Skeletal muscle tissue (tissue), 4 donors: ENCODE data around the gene HSP90AB1. TPM values are rescaled to one million over a fixed set of nuclear protein-coding genes. Genes with fewer than 3 reads are reported as not detected.

Experiments
- H3K27ac ChIP-seq: one replicate; pipeline ENCODE4 v1.7.0; 2013; ENCODE audit warnings: mild to moderate bottlenecking, low read depth, low read length, inconsistent platforms
- H3K27me3 ChIP-seq, 3 donors: one replicate each; pipeline ENCODE4 v1.7.0; 2013; ENCODE audit warnings: low read length in 3 of 3; ENCODE audit not compliant: control insufficient read depth in 3 of 3, insufficient read depth in 3 of 3
- H3K36me3 ChIP-seq, 3 donors: one replicate each; pipeline ENCODE4 v1.7.0; 2013; ENCODE audit warnings: low read length in 3 of 3; ENCODE audit not compliant: control insufficient read depth in 3 of 3, insufficient read depth in 3 of 3
- H3K4me1 ChIP-seq, 3 donors: one replicate each; pipeline ENCODE4 v1.7.0; 2013; ENCODE audit warnings: low read length in 3 of 3, mild to moderate bottlenecking in 3 of 3; ENCODE audit not compliant: control insufficient read depth in 3 of 3, insufficient read depth in 3 of 3
- H3K4me3 ChIP-seq, 3 donors: one replicate each; pipeline ENCODE4 v1.7.0; 2013; ENCODE audit warnings: low read length in 3 of 3
- H3K9ac ChIP-seq, 3 donors: one replicate each; pipeline ENCODE4 v1.7.0; 2013; ENCODE audit warnings: low read length in 3 of 3, mild to moderate bottlenecking in 3 of 3, moderate library complexity in 2 of 3, low read depth in 1 of 3
- H3K9me3 ChIP-seq, 3 donors: one replicate each; pipeline ENCODE4 v1.7.0; 2013; ENCODE audit warnings: low read length in 3 of 3; ENCODE audit not compliant: control insufficient read depth in 3 of 3
- total RNA-seq: library from RNA; depleted of rRNA; stranded (reverse); fragments of >200 nt; gene quantifications from one replicate; pipeline ENCODE4 v1.2.3, GENCODE V29; 2014
- donor health status: Osteomylitis.

HSP90AB1 gene
- 474 TPM for total RNA-seq

DNA sequence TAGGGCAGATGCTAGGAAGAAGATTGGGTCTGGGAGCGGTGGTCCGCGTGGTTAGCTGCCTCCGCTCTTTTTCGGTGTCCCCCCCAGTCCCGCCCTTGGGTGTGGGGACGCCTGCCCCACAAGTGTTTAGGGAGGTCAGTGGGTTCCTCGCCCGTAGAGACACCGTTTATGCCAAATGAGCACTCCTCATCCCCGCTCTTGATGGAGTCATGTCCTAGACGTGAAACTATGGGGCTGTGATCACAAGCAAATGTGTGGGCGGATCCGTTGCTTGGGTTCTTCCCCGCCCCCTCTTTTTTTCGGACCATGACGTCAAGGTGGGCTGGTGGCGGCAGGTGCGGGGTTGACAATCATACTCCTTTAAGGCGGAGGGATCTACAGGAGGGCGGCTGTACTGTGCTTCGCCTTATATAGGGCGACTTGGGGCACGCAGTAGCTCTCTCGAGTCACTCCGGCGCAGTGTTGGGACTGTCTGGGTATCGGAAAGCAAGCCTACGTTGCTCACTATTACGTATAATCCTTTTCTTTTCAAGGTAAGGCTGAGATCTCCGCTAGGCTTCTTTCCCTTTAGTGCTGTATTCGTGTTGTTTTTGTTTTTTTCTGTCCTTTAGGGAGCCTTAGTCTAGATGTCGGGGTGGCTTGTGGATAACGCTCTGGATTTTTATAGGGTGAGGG lies at the start of gene HSP90AB1:
HSP90AB1 (plus strand) TSS at position 439 of the 675 bp plus-strand sequence. CDS start 1,529 bp downstream, outside the sequence.
- Histone ChIP-seq H3K4me3 (peak within 1 kb of the TSS; percentile 86 to 100 (median 94)), H3K27me3 (no peaks in the 10 kb centered on the region), H3K27ac (peak within 1 kb of the TSS; percentile 99), H3K4me1 (peaks cover 22 to 47% (median 27%) of the 10 kb centered on the region in 3 donors), H3K36me3 (peaks cover 27 to 32% (median 32%) of the 10 kb centered on the region in 3 donors), H3K9ac (peak within 1 kb of the TSS; percentile 93 to 99 (median 95)), H3K9me3 (no peaks in the 10 kb centered on the region)

DNA sequence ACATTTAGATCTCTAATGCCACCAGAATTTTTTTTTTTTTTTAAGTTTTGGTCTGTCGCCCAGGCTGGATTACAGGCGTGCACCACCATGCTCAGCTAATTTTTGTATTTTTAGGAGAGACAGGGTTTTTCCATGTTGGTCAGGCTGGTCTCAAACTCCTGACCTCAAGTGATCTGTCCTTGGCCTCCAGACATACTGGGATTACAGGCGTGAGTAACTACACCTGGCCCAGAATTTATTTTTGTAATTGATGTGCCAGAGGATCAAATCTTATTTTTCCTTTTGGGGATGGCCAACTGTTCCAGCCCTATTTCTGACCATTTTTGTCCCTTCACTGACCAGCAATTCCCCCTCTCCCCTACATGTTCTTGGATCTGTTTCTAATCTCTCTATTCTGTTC lies 48.2 kb upstream of the HSP90AB1 start:
- no peak overlapping the region for H3K27ac ChIP-seq
- no peak overlapping the region for H3K9ac ChIP-seq
- H3K36me3 ChIP-seq, result no peaks in the 10 kb centered on the region
- no peaks in the 10 kb centered on the region for H3K27me3 ChIP-seq
- no peaks in the 10 kb centered on the region for H3K9me3 ChIP-seq
- no peak overlapping the region for H3K4me3 ChIP-seq
- H3K4me1 ChIP-seq, result peaks cover 3 to 10% (median 9%) of the 10 kb centered on the region in 3 donors

DNA sequence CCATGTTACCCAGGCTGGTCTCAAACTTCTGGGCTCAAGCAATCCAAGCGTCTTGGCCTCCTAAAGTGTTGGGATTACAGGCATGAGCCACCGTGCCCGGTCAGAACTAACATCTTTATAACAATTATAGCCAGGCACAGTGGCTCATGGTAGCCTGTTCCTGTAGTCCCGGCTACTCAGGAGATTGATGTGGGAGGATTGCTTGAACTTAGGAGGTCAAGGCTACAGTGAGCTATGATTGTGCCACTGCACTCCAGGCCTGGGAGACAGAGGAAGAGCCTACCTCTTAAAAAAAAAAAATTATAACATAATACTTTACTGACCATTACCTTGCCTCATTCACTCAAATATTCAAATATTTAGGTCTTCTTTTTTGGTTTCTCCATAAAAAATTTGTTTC lies 47.0 kb upstream of the HSP90AB1 start:
- Histone ChIP-seq H3K36me3 (no peaks in the 10 kb centered on the region), H3K27me3 (no peaks in the 10 kb centered on the region), H3K9me3 (no peaks in the 10 kb centered on the region), H3K9ac (no peak overlapping the region), H3K4me1 (peaks cover 3 to 10% (median 9%) of the 10 kb centered on the region in 3 donors), H3K27ac (no peak overlapping the region), H3K4me3 (no peak overlapping the region)

DNA sequence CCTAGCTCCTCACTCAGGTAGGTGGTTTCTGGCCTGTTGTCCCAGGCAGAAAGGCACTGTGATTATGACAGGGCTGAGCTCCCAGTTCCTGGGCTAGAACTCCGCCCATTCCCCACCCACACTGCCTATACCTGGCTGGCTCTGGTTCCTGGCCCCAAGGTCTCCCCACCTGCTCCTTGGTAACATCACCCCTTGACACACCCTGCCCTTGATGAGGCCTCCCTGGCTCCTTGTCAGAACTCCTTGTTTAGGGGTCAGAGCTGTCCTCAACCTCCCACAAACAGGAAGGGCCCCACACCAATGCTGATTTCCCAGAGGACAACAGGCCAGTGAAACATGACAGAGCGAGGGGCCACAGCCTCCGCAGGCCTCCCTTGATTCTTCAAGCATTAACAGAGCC lies 45.7 kb upstream of the HSP90AB1 start:
- H3K27me3 ChIP-seq, result no peaks in the 10 kb centered on the region
- no peaks in the 10 kb centered on the region for H3K9me3 ChIP-seq
- H3K4me3 ChIP-seq, result no peak overlapping the region
- H3K4me1 ChIP-seq, result peaks cover 3 to 10% (median 9%) of the 10 kb centered on the region in 3 donors
- H3K27ac ChIP-seq, result no peak overlapping the region
- H3K9ac ChIP-seq, result no peak overlapping the region
- no peaks in the 10 kb centered on the region for H3K36me3 ChIP-seq

DNA sequence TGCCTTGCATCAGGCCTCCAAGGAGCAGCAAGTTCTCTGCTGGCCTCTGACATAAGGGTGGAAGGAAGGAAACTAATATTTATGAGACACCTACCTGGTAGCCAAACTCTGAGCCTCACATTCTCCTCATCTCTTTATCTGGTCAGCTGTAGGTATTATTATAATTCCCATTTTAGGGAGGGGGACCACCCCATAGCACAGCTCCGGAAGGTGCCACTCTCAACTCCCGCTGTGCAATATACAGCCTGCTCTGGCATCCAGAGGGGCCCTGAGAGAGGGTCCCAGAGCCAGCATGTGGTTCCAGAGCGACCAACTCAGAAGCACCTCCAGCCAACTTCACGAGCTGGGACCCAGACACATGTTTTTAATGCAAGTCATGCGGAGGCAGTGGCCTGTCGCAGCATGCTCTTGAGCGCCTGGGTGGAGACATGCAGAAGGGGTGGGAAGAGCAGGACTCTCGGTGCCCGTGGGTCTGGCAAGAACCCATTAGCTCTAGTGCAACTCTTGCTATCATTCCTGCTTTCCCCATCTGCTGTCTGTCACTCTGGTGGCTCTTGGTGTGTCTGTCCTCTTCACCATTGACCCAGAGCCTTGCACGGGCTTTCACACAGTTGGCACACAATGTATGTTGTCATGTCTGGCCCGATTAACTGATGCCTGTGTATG lies 45.1 kb upstream of the HSP90AB1 start:
- no peaks in the 10 kb centered on the region for H3K27me3 ChIP-seq
- peaks cover 3 to 10% (median 9%) of the 10 kb centered on the region in 3 donors for H3K4me1 ChIP-seq
- no peaks in the 10 kb centered on the region for H3K36me3 ChIP-seq
- H3K9ac ChIP-seq, result no peak overlapping the region
- H3K27ac ChIP-seq, result peak overlapping the region; percentile 64
- H3K9me3 ChIP-seq, result no peaks in the 10 kb centered on the region
- H3K4me3 ChIP-seq, result no peak overlapping the region

DNA sequence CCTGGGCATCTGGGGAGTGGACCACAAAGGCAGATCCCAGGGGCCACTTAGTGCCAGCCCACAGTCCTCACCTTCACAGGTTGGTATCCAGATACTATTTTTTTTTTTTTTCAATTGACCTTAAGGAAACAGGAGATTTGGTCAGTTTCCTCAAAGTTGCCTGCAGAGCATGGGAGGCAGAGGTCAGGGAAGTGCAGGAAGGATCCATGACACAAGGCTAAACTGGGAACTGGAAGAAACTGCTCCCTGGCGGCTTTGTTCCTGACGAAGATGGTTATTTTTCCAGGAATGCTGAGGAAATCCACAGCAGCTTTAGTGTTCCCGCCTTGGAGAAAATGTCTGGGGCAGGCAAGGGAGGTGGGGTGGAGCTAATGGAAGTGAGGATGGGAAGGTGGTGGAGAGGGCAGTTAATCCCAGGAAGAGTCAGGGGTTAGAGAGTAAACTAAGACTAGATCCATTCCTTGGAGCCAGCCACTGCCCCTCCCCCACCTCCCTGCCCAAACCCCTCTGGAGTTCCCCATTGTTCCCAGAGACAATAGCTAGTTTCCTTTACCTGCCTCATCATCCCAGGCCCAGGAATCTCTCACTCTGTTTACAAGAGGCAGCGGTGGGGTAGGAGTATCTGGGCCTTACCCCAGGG lies 44.4 kb upstream of the HSP90AB1 start:
- Histone ChIP-seq H3K4me1 (peaks cover 3 to 10% (median 9%) of the 10 kb centered on the region in 3 donors), H3K9me3 (no peaks in the 10 kb centered on the region), H3K27me3 (no peaks in the 10 kb centered on the region), H3K36me3 (no peaks in the 10 kb centered on the region), H3K9ac (peak overlapping the region in 2 of 3 donors; percentile 32 to 33), H3K27ac (peak overlapping the region; percentile 64), H3K4me3 (no peak overlapping the region)

DNA sequence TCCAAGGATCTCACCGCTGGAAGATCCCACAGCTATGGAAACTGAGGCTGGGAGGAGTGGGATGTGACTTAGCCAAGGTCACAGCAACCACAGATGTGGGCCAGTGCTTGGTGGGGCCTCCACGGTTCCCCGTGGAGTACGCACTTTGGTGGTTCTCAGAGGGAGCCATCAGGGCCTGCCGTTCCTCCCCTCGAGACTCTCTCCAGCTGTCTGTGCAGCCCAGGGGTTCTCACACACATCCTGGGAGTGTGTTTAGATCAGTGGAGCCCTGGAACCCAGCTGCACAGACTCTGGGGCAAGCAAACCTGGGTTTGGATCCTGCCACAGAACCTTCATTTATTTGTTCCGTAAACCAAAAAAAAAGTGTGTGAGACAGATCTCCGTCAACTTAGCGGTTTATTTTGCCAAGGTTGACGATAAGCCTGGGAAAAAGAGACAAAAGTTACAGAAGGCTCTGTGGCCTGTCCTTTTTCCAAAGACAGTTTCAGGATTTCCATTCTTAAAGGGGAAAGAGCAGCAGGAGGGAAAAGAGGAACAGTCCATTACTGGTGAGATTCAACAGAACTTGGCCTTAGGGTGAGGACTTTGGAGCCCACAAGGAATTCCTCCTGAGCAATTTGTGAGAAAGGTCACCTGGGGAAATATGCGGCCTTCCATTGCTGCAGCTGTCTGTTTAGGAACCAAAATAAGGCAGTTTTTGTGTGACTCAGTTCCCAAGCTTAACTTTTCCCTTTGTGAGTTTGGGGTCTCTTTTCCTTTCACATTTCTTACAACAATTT lies 43.7 kb upstream of the HSP90AB1 start:
- Histone ChIP-seq H3K4me1 (peaks cover 3 to 10% (median 9%) of the 10 kb centered on the region in 3 donors), H3K9me3 (no peaks in the 10 kb centered on the region), H3K4me3 (no peak overlapping the region), H3K9ac (peak overlapping the region in 2 of 3 donors; percentile 32 to 33), H3K27me3 (no peaks in the 10 kb centered on the region), H3K36me3 (no peaks in the 10 kb centered on the region), H3K27ac (peak overlapping the region; percentile 64)

DNA sequence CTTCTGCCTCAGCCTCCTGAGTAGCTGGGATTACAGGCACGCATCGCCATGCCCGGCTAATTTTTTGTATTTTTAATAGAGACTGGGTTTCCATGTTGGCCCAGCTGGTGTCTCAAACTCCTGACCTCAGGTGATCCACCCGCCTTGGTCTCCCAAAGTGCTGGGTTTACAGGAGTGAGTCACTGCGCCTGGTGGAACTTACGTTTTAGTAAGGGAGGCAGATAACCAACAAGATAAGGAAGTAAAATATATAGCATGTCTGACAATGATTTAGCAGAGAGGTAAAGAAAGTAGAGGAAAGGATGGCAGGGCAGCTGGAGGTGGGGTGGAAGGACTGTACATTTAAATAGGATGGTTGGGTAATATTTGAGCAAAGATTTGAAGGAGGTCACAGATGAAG lies 42.9 kb upstream of the HSP90AB1 start:
- no peaks in the 10 kb centered on the region for H3K9me3 ChIP-seq
- H3K36me3 ChIP-seq, result no peaks in the 10 kb centered on the region
- no peak overlapping the region for H3K9ac ChIP-seq
- H3K27me3 ChIP-seq, result no peaks in the 10 kb centered on the region
- H3K27ac ChIP-seq, result no peak overlapping the region
- H3K4me1 ChIP-seq, result peaks cover 3 to 10% (median 9%) of the 10 kb centered on the region in 3 donors
- H3K4me3 ChIP-seq, result no peak overlapping the region

DNA sequence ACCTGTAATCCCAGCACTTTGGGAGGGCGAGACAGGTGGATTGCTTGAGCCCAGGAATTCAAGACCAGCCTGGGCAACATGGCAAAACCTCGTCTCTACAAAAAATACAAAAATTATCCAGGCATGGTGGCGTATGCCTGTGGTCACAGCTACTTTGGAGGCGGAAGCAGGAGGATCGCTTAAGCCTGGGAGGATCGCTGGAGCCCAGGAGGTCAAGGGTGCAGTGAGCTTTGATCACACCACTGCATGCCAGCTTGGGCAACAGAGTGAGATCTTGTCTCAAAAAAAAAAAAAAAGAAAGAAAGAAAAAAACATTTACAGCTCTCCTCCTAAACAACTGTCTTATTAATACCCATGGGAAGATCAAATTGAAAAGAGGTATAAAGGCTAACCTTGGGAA lies 38.9 kb upstream of the HSP90AB1 start:
- H3K9ac ChIP-seq, result no peak overlapping the region
- no peak overlapping the region for H3K4me3 ChIP-seq
- no peak overlapping the region for H3K27ac ChIP-seq
- peaks cover 0 to 3% (median 1%) of the 10 kb centered on the region in 3 donors for H3K4me1 ChIP-seq
- H3K9me3 ChIP-seq, result no peaks in the 10 kb centered on the region
- no peaks in the 10 kb centered on the region for H3K36me3 ChIP-seq
- H3K27me3 ChIP-seq, result no peaks in the 10 kb centered on the region
